SK-N-SH (cell line): ENCODE measurements around the gene FOXP2.

Experiments used
- FOXJ3 ChIP-seq: sonication (generic); formaldehyde crosslinking; IDR thresholded peaks from 2 replicates; pipeline ENCODE4 v1.5.1; 2020; ENCODE audit warnings: mild to moderate bottlenecking, missing genetic modification reagents
- GABPA ChIP-seq: IDR thresholded peaks from 2 replicates; pipeline ENCODE4 v1.4.0; 2012; ENCODE audit warnings: low read depth, mild to moderate bottlenecking
- MAX ChIP-seq: IDR thresholded peaks from 2 replicates; pipeline ENCODE4 v1.4.0; 2012; ENCODE audit warnings: low read depth
- RCOR1 ChIP-seq: fragments of 150-350 bp; IDR thresholded peaks from 2 replicates; pipeline ENCODE4 v1.6.1; 2017; ENCODE audit warnings: antibody characterized with exemption, low read length
- TF ChIP-seq, protein P1 (sequence below): fragments of 200-600 bp; sonication (generic); IDR thresholded peaks from 2 replicates; pipeline ENCODE4 v1.6.1; 2017; ENCODE audit warnings: antibody characterized with exemption, mild to moderate bottlenecking, moderate library complexity
- TF ChIP-seq, protein P2 (sequence below): IDR thresholded peaks from 2 replicates; pipeline ENCODE4 v1.6.1; 2012; ENCODE audit warnings: mild to moderate bottlenecking, low read depth, low read length, moderate library complexity
- TF ChIP-seq, protein P3 (sequence below): fragments of 150-350 bp; IDR thresholded peaks from 2 replicates; pipeline ENCODE4 v1.6.1; 2017; ENCODE audit warnings: antibody characterized with exemption, low read length, low read depth, borderline replicate concordance

DNA sequence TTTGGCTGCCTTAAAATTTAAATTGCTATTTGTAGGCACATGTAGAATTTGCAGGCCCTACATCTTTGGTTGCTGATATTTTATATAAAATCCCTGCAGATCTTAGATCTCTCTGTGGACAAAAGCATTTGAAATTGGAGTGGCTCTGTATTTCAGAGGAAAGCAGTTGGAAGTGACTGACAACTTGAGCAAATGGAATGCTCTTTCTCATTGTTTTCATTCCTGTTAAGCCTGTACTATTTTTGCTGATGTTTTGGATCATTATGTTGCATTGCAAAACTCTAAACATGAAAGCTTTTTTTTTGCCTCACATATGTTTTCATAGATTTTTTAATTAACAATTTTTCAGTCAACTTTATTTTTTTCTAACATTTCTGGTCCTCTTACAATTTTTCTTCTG is 256.1 kb downstream of the FOXP2 start:
- TF ChIP-seq, protein P1, sequence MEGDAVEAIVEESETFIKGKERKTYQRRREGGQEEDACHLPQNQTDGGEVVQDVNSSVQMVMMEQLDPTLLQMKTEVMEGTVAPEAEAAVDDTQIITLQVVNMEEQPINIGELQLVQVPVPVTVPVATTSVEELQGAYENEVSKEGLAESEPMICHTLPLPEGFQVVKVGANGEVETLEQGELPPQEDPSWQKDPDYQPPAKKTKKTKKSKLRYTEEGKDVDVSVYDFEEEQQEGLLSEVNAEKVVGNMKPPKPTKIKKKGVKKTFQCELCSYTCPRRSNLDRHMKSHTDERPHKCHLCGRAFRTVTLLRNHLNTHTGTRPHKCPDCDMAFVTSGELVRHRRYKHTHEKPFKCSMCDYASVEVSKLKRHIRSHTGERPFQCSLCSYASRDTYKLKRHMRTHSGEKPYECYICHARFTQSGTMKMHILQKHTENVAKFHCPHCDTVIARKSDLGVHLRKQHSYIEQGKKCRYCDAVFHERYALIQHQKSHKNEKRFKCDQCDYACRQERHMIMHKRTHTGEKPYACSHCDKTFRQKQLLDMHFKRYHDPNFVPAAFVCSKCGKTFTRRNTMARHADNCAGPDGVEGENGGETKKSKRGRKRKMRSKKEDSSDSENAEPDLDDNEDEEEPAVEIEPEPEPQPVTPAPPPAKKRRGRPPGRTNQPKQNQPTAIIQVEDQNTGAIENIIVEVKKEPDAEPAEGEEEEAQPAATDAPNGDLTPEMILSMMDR, result no peak
- no peak for TF ChIP-seq GABPA
- no peak for TF ChIP-seq FOXJ3 (CRISPR knock-in tag)
- TF ChIP-seq, protein P2, sequence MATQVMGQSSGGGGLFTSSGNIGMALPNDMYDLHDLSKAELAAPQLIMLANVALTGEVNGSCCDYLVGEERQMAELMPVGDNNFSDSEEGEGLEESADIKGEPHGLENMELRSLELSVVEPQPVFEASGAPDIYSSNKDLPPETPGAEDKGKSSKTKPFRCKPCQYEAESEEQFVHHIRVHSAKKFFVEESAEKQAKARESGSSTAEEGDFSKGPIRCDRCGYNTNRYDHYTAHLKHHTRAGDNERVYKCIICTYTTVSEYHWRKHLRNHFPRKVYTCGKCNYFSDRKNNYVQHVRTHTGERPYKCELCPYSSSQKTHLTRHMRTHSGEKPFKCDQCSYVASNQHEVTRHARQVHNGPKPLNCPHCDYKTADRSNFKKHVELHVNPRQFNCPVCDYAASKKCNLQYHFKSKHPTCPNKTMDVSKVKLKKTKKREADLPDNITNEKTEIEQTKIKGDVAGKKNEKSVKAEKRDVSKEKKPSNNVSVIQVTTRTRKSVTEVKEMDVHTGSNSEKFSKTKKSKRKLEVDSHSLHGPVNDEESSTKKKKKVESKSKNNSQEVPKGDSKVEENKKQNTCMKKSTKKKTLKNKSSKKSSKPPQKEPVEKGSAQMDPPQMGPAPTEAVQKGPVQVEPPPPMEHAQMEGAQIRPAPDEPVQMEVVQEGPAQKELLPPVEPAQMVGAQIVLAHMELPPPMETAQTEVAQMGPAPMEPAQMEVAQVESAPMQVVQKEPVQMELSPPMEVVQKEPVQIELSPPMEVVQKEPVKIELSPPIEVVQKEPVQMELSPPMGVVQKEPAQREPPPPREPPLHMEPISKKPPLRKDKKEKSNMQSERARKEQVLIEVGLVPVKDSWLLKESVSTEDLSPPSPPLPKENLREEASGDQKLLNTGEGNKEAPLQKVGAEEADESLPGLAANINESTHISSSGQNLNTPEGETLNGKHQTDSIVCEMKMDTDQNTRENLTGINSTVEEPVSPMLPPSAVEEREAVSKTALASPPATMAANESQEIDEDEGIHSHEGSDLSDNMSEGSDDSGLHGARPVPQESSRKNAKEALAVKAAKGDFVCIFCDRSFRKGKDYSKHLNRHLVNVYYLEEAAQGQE, result no peak
- TF ChIP-seq, protein P3, sequence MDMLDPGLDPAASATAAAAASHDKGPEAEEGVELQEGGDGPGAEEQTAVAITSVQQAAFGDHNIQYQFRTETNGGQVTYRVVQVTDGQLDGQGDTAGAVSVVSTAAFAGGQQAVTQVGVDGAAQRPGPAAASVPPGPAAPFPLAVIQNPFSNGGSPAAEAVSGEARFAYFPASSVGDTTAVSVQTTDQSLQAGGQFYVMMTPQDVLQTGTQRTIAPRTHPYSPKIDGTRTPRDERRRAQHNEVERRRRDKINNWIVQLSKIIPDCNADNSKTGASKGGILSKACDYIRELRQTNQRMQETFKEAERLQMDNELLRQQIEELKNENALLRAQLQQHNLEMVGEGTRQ, result no peak
- TF ChIP-seq MAX, result no peak
- no peak for TF ChIP-seq RCOR1
